Measurements from ENCODE around the gene ZNF471.

Gene ZNF471

GRCh38 chr19:56577719-56578602 is 70.3 kb downstream of the ZNF471 start:
- no peak for DNase-seq
